ENCODE data around the gene COL19A1.

DNA sequence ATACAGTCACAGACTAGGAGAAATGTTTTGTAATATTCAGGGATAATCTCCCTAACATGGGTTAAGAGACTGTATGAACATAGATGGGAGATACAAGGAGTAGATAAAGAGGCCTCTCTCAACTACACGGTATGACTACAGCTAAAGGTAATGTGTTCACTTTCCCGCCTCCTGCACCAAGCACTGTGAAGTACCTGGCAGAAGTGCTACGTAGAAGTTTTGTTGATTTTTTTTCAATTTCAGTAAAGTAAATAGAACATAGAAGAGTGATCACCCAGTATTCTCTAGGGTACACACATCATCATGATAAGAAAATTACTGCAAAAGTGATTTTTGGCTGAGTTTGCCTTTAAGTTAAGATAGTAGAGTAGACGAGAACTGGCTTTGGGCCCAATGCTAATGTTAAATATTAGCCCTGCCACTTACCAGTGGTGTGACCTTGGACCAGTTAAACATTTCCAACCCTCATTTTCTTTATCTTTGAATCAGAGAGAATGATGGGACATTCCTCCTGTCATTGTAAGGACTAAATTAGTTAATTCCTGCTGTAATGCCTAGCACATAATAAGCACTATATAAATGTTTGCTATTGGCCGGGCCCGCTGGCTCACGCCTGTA, 253.0 kb downstream of the COL19A1 start:
- TF ChIP-seq, protein P1, sequence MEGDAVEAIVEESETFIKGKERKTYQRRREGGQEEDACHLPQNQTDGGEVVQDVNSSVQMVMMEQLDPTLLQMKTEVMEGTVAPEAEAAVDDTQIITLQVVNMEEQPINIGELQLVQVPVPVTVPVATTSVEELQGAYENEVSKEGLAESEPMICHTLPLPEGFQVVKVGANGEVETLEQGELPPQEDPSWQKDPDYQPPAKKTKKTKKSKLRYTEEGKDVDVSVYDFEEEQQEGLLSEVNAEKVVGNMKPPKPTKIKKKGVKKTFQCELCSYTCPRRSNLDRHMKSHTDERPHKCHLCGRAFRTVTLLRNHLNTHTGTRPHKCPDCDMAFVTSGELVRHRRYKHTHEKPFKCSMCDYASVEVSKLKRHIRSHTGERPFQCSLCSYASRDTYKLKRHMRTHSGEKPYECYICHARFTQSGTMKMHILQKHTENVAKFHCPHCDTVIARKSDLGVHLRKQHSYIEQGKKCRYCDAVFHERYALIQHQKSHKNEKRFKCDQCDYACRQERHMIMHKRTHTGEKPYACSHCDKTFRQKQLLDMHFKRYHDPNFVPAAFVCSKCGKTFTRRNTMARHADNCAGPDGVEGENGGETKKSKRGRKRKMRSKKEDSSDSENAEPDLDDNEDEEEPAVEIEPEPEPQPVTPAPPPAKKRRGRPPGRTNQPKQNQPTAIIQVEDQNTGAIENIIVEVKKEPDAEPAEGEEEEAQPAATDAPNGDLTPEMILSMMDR (conservative IDR thresholded peaks at IDR 0.05; ENCODE audit: low read length), result no peak
- TF ChIP-seq EZH2phosphoT487 (IDR thresholded peaks at IDR 0.05; ENCODE audit: borderline replicate concordance, low read depth, low read length), result no peak
